Endodermal cell (in vitro differentiated cells): ENCODE data around the gene CHPF2. TPM values are rescaled to one million over a fixed set of nuclear protein-coding genes. Genes with fewer than 3 reads are reported as not detected.

ENCODE experiments used
- DNase-seq: peaks from one replicate; pipeline ENCODE4 v3.0.0-alpha.2; 2017
- H3K27ac ChIP-seq: 2 replicates; pipeline ENCODE4 v1.5.1; 2013; ENCODE audit warnings: mild to moderate bottlenecking, low read depth, low read length, moderate library complexity
- H3K27me3 ChIP-seq: 2 replicates; pipeline ENCODE4 v1.6.1; 2013; ENCODE audit warnings: mild to moderate bottlenecking, low read length, moderate library complexity; ENCODE audit not compliant: insufficient read depth, control insufficient read depth, poor library complexity, severe bottlenecking
- H3K36me3 ChIP-seq: 2 replicates; pipeline ENCODE4 v1.7.0; 2013; ENCODE audit warnings: mild to moderate bottlenecking, low read length, moderate library complexity; ENCODE audit not compliant: control insufficient read depth, insufficient read depth
- H3K4me1 ChIP-seq: one replicate; pipeline ENCODE4 v1.7.0; 2013; ENCODE audit warnings: low read length; ENCODE audit not compliant: control insufficient read depth, insufficient read depth
- H3K4me3 ChIP-seq: 2 replicates; pipeline ENCODE4 v1.5.1; 2013; ENCODE audit warnings: mild to moderate bottlenecking, low read length, moderate library complexity
- H3K9ac ChIP-seq: 2 replicates; pipeline ENCODE4 v1.6.1; 2013; ENCODE audit warnings: mild to moderate bottlenecking, low read length, moderate library complexity; ENCODE audit not compliant: poor library complexity, severe bottlenecking; ENCODE audit errors: extremely low read depth
- H3K9me3 ChIP-seq: 2 replicates; pipeline ENCODE4 v1.6.1; 2013; ENCODE audit warnings: mild to moderate bottlenecking, low read length, moderate library complexity; ENCODE audit not compliant: control insufficient read depth
- H3K27ac Mint-ChIP-seq: 2 replicates; pipeline ENCODE4 v1.8.0; 2020; ENCODE audit warnings: mixed read lengths
- H3K27me3 Mint-ChIP-seq: 2 replicates; pipeline ENCODE4 v1.8.0; 2021; ENCODE audit warnings: mild to moderate bottlenecking, mixed read lengths; ENCODE audit not compliant: insufficient read depth
- H3K36me3 Mint-ChIP-seq: 2 replicates; pipeline ENCODE4 v1.8.0; 2020; ENCODE audit warnings: low read depth, mixed read lengths
- H3K4me1 Mint-ChIP-seq: 2 replicates; pipeline ENCODE4 v1.8.0; 2020; ENCODE audit warnings: mixed read lengths
- H3K4me3 Mint-ChIP-seq: 2 replicates; pipeline ENCODE4 v1.8.0; 2020; ENCODE audit warnings: mild to moderate bottlenecking, moderate library complexity, mixed read lengths
- H3K9me3 Mint-ChIP-seq: 2 replicates; pipeline ENCODE4 v1.8.0; 2020; ENCODE audit warnings: mild to moderate bottlenecking, mixed read lengths
- CTCF ChIP-seq: fragments of 200-600 bp; sonication (generic); conservative IDR thresholded peaks from 2 replicates; pipeline ENCODE4 v1.5.0; 2021; ENCODE audit warnings: antibody characterized with exemption, mild to moderate bottlenecking
- WGBS, 2 experiments: methylation state at CpG; one replicate each; pipeline versions ENCODE4 v1.1.5 to v1.1.7; 2013; ENCODE audit warnings: missing lambda C conversion rate in 2 of 2, mixed read lengths in 1 of 2; ENCODE audit not compliant: insufficient coverage in 1 of 2, insufficient read length in 1 of 2; 5-methylcytosine and 5-hydroxymethylcytosine counted together
- total RNA-seq, 2 donors: library from RNA; stranded (reverse); fragmentation: NEBNext Ultra II Directional in 1 of 2; extraction: Animal tissue kit (Norgen Biotek cat#: 25700) in 1 of 2; gene quantifications; 2 replicates in 1 of 2; 3 replicates in 1 of 2; pipeline ENCODE4 v1.2.1, GENCODE V29; 2021

CHPF2 gene
- total RNA-seq, 2 donors from 2014 or later = 31.9 to 35.6 TPM

- H3K4me1 ChIP-seq = peaks cover 8% of the 10 kb centered on the region
- H3K27ac ChIP-seq = no peak overlapping the region
- 93 to 100% methylated on average over 3 of the region's 3 CpGs for WGBS, 2 experiments
- Mint-ChIP-seq H3K9me3 (no peaks in the 10 kb centered on the region), H3K4me3 (no peak overlapping the region), H3K27me3 (no peaks in the 10 kb centered on the region), H3K36me3 (peaks cover 52% of the 10 kb centered on the region), H3K27ac (no peak overlapping the region), H3K4me1 (peaks cover 15% of the 10 kb centered on the region)
- H3K36me3 ChIP-seq = peaks cover 53% of the 10 kb centered on the region
- H3K4me3 ChIP-seq = no peak overlapping the region
- H3K9me3 ChIP-seq = no peaks in the 10 kb centered on the region
- no peak for DNase-seq
- TF ChIP-seq CTCF = no peak
- no peak overlapping the region for H3K9ac ChIP-seq
- no peaks in the 10 kb centered on the region for H3K27me3 ChIP-seq
Observed at GRCh38 chr7:151213826-151214225, 18.5 kb upstream of the CHPF2 start.

- H3K9ac ChIP-seq = no peak overlapping the region
- Mint-ChIP-seq H3K27me3 (no peaks in the 10 kb centered on the region), H3K36me3 (peaks cover 61% of the 10 kb centered on the region), H3K27ac (no peak overlapping the region), H3K9me3 (no peaks in the 10 kb centered on the region), H3K4me3 (no peak overlapping the region), H3K4me1 (peaks cover 8% of the 10 kb centered on the region)
- no peak for DNase-seq
- H3K27me3 ChIP-seq = no peaks in the 10 kb centered on the region
- H3K27ac ChIP-seq = no peak overlapping the region
- WGBS, 2 experiments = 88 to 92% methylated on average over 3 to 5 of the region's 5 CpGs
- no peaks in the 10 kb centered on the region for H3K9me3 ChIP-seq
- peaks cover 63% of the 10 kb centered on the region for H3K36me3 ChIP-seq
- no peak for TF ChIP-seq CTCF
- H3K4me3 ChIP-seq = no peak overlapping the region
- no peaks in the 10 kb centered on the region for H3K4me1 ChIP-seq
Observed at GRCh38 chr7:151215396-151215795, 16.9 kb upstream of the CHPF2 start.

GRCh38 chr7:151218170-151218569 is 14.1 kb upstream of the CHPF2 start:
- Histone ChIP-seq H3K27ac (no peak overlapping the region), H3K36me3 (peaks cover 84% of the 10 kb centered on the region), H3K4me1 (no peaks in the 10 kb centered on the region), H3K9me3 (no peaks in the 10 kb centered on the region), H3K27me3 (no peaks in the 10 kb centered on the region), H3K4me3 (no peak overlapping the region), H3K9ac (no peak overlapping the region)
- no peak for DNase-seq
- TF ChIP-seq CTCF = no peak
- WGBS, 2 experiments = 95 to 100% methylated on average over 5 to 9 of the region's 9 CpGs
- Mint-ChIP-seq H3K9me3 (no peaks in the 10 kb centered on the region), H3K27me3 (no peaks in the 10 kb centered on the region), H3K36me3 (peaks cover 74% of the 10 kb centered on the region), H3K27ac (no peak overlapping the region), H3K4me1 (no peaks in the 10 kb centered on the region), H3K4me3 (no peak overlapping the region)
